Measurements from ENCODE around the gene ALDOB. TPM values are rescaled to one million over a fixed set of nuclear protein-coding genes. Genes with fewer than 3 reads are reported as not detected.
"Not testable (repeated sequence)": the region's sequence is repeated elsewhere in the genome, so short reads cannot be mapped to it uniquely, and the experiment has no call there.

The ALDOB gene
- total and polyA plus RNA-seq, 5 donors from 2014 or later: not detected

DNA sequence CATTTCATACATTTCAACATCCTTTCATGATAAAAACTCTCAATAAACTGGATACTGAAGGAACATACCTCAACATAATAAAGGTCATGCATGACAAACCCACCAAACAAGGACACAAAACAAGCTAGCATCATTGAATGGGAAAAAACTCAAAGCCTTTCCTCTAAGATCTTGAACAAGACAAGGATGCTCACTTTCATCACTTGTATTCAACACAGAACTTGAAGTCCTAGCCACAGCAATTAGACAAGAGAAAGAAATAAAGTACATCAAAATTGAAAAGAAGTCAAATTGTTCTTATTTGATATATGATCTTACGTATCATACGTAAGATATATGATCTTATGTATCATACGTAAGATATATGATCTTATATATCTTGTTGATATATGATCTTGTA is 42.4 kb downstream of the ALDOB start:
- Histone ChIP-seq H3K27me3 (ENCODE audit: control insufficient read depth, insufficient read depth, low read length) (no peaks in the 10 kb centered on the region), H3K4me3 (ENCODE audit: low read depth, low read length) (no peak overlapping the region), H3K36me3 (ENCODE audit: control insufficient read depth, insufficient read depth, low read length) (peaks cover 35% of the 10 kb centered on the region), H3K27ac (ENCODE audit: insufficient read depth, low read length, poor library complexity, severe bottlenecking) (no peak overlapping the region), H3K4me1 (ENCODE audit: control insufficient read depth, insufficient read depth, low read length, poor library complexity, severe bottlenecking) (peaks cover 19% of the 10 kb centered on the region), H3K9me3 (ENCODE audit: control insufficient read depth in 2 of 2, low read length in 2 of 2) (peaks cover 0 to 6% of the 10 kb centered on the region in 2 experiments)
- Mint-ChIP-seq H3K27ac (no peak overlapping the region), H3K4me3 (peak overlapping the region in 2 of 4 donors; percentile 41 to 57), H3K9me3 (peaks cover 0 to 24% (median 4%) of the 10 kb centered on the region in 7 donors), H3K27me3 (no peaks in the 10 kb centered on the region), H3K4me1 (peaks cover 49 to 73% (median 51%) of the 10 kb centered on the region in 4 donors), H3K36me3 (peaks cover 54% of the 10 kb centered on the region)
- ATAC-seq (ENCODE audit: low read depth in 2 of 2) (no peak), DNase-seq (no peak)

DNA sequence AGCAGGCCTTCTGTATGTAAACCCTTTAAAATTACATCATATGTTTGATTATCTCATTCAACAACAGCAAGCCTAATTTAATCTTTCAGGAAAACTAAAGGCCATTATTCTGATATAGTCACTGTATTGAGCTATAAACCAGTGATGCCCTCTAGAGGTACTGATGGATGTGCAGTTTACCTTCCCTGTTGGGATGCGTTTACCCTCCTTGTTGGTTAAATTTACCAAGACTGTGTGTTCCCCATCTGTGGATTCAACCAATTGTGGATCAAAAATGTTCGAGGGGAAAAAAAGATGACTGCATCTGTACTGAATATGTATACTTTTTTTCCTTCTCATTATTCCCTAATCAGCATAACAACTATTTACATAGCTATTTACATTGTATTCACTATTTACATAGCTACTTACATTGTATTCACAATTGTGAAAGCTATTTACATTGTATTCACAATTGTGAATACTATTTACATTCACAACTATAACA is 47.0 kb downstream of the ALDOB start:
- H3K9me3 ChIP-seq (ENCODE audit: control insufficient read depth in 2 of 2, low read length in 2 of 2): peaks cover 7 to 8% of the 10 kb centered on the region in 2 experiments
- peaks cover 16 to 32% (median 28%) of the 10 kb centered on the region in 4 donors for H3K4me1 Mint-ChIP-seq
- H3K9me3 Mint-ChIP-seq: peaks cover 0 to 28% (median 4%) of the 10 kb centered on the region in 7 donors
- peak overlapping the region; percentile 11 for H3K27ac ChIP-seq (ENCODE audit: insufficient read depth, low read length, poor library complexity, severe bottlenecking)
- DNase-seq: no peak
- no peaks in the 10 kb centered on the region for H3K27me3 Mint-ChIP-seq
- H3K27me3 ChIP-seq (ENCODE audit: control insufficient read depth, insufficient read depth, low read length): no peaks in the 10 kb centered on the region
- no peak overlapping the region for H3K4me3 ChIP-seq (ENCODE audit: low read depth, low read length)
- ATAC-seq (ENCODE audit: low read depth in 2 of 2): no peak
- H3K4me3 Mint-ChIP-seq: no peak overlapping the region
- no peak overlapping the region for H3K27ac Mint-ChIP-seq
- no peaks in the 10 kb centered on the region for H3K4me1 ChIP-seq (ENCODE audit: control insufficient read depth, insufficient read depth, low read length, poor library complexity, severe bottlenecking)
- H3K36me3 ChIP-seq (ENCODE audit: control insufficient read depth, insufficient read depth, low read length): peaks cover 23% of the 10 kb centered on the region
- peaks cover 39% of the 10 kb centered on the region for H3K36me3 Mint-ChIP-seq

DNA sequence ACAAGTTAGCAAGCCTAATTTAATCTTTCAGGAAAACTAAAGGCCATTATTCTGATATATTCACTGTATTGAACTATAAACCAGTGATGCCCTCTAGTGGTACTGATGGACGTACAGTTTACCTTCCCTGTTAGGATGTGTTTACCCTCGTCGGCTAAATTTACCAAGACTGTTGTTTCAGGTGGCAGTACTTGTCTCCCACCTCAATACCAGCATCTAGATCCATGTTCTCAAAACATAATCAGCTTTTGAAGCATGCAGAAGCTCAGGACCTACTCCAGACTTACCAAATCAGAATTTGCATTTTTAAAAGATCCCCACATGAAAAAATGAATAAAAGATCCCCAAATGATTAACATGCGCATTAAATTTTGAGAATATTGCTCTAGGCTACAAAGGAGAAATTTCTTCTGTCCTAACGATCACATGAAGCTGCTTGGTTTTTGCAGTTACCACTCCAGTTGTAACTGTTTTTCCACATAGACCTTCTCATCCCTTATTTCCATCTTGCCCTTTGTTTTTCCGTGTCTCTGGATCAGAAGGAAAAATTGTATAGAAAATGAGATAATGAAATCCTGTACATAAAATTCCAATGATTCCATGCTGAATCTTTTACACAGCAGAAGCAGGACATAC is 47.6 kb downstream of the ALDOB start:
- no peaks in the 10 kb centered on the region for H3K27me3 Mint-ChIP-seq
- H3K9me3 Mint-ChIP-seq: peaks cover 0 to 23% (median 4%) of the 10 kb centered on the region in 7 donors
- peak overlapping the region in 1 of 3 donors; percentile 48 for H3K27ac Mint-ChIP-seq
- H3K4me1 Mint-ChIP-seq: peaks cover 16 to 29% (median 27%) of the 10 kb centered on the region in 4 donors
- H3K4me3 ChIP-seq (ENCODE audit: low read depth, low read length): no peak overlapping the region
- H3K27ac ChIP-seq (ENCODE audit: insufficient read depth, low read length, poor library complexity, severe bottlenecking): peak overlapping the region; percentile 11
- H3K36me3 ChIP-seq (ENCODE audit: control insufficient read depth, insufficient read depth, low read length): peaks cover 23% of the 10 kb centered on the region
- H3K4me3 Mint-ChIP-seq: peak overlapping the region in 1 of 4 donors; percentile 39
- H3K9me3 ChIP-seq (ENCODE audit: control insufficient read depth in 2 of 2, low read length in 2 of 2): peaks cover 5 to 7% of the 10 kb centered on the region in 2 experiments
- DNase-seq (peak in 1 of 3 donors; percentile 46), ATAC-seq (ENCODE audit: low read depth in 2 of 2) (peak; percentile 67 to 75)
- H3K36me3 Mint-ChIP-seq: peaks cover 36% of the 10 kb centered on the region
- H3K4me1 ChIP-seq (ENCODE audit: control insufficient read depth, insufficient read depth, low read length, poor library complexity, severe bottlenecking): no peaks in the 10 kb centered on the region
- no peaks in the 10 kb centered on the region for H3K27me3 ChIP-seq (ENCODE audit: control insufficient read depth, insufficient read depth, low read length)

DNA sequence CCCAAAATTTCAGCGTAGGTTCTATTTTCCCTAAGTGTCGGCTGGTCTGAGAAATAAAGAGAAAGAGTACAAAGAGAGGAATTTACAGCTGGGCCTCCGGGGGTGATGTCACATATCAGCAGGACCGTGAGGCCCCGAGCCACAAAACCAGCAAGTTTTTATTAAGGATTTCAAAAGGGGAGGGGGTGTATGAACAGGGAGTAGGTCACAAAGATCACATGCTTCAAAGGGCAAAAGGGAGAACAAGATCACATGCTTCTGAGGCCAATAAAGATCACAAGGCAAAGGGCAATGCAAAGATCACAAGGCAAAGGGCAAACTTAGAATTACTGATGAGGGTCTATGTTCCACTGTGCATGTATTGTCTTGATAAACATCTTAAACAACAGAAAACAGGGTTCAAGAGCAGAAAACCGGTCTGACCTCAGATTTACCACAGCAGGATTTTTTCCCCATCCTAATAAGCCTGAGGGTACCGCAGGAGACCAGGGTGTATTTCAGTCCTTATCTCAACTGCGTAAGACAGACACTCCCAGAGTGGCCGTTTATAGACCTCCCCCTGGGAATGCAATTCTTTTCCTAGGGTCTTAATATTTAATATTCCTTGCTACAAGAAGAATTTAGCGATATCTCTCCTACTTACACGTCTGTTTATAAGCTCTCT is 50.6 kb downstream of the ALDOB start, which contains the start of gene BAAT:
BAAT (minus strand) TSS at position 134 of the 664 bp plus-strand sequence. CDS start 13,602 bp downstream, outside the sequence.
- H3K4me1 Mint-ChIP-seq; H3K27ac ChIP-seq (ENCODE audit: insufficient read depth, low read length, poor library complexity, severe bottlenecking); H3K4me1 ChIP-seq (ENCODE audit: control insufficient read depth, insufficient read depth, low read length, poor library complexity, severe bottlenecking); H3K27me3 Mint-ChIP-seq; H3K4me3 ChIP-seq (ENCODE audit: low read depth, low read length); ATAC-seq (ENCODE audit: low read depth in 2 of 2); DNase-seq; H3K4me3 Mint-ChIP-seq; H3K27ac Mint-ChIP-seq; H3K9me3 ChIP-seq (ENCODE audit: control insufficient read depth in 2 of 2, low read length in 2 of 2); H3K27me3 ChIP-seq (ENCODE audit: control insufficient read depth, insufficient read depth, low read length): not testable (repeated sequence)
- Mint-ChIP-seq H3K9me3 (peaks cover 0 to 11% (median 6%) of the 10 kb centered on the region in 7 donors), H3K36me3 (peaks cover 13% of the 10 kb centered on the region)
- H3K36me3 ChIP-seq (ENCODE audit: control insufficient read depth, insufficient read depth, low read length): peaks cover 11% of the 10 kb centered on the region

DNA sequence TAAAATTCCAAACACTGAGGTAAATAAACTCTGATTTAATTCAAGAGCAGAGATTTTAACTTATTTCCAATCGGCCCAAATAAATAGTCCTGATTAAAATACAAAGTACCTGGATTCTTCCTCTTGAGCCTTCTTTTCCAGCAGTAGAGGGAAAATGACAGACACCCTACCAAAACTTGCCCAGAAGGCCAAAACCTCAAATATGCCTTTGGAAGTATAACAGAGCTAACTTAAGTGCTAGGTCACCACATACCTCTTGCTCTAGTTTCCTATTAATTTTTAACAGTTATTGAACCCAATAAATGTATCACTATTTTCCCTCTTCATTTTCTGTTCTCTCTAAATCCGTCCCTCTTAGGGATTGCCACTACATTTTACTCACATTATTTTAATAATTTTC is 52.2 kb downstream of the ALDOB start:
- H3K27ac Mint-ChIP-seq: no peak overlapping the region
- DNase-seq: no peak
- no peaks in the 10 kb centered on the region for H3K4me1 ChIP-seq (ENCODE audit: control insufficient read depth, insufficient read depth, low read length, poor library complexity, severe bottlenecking)

DNA sequence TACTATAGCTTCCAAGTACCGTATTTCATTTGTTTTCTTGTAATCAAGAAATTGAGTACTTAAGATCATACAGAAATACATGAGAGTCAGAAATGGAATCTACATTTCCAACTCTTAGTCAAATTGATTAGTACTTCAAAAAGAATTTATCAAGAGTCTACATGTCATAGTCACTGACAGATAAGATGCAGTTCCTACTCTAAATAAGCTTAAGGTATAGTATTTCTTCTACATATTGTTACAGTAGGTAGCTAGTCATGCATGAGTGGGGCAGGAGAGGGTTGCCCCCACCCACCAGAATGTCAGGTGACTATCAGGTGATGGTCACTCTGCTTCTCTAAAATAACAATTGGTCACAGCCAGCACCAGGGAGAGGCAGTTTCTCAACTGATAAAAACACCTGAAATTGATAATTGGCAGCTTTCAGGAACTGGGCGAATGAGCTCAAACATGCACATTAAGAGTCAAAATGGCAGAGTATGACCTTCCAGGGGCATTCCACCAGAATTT is 53.7 kb downstream of the ALDOB start:
- Histone ChIP-seq H3K4me3 (ENCODE audit: low read depth, low read length) (no peak overlapping the region), H3K36me3 (ENCODE audit: control insufficient read depth, insufficient read depth, low read length) (no peaks in the 10 kb centered on the region), H3K27ac (ENCODE audit: insufficient read depth, low read length, poor library complexity, severe bottlenecking) (no peak overlapping the region), H3K9me3 (ENCODE audit: control insufficient read depth in 2 of 2, low read length in 2 of 2) (peaks cover 3 to 7% of the 10 kb centered on the region in 2 experiments), H3K27me3 (ENCODE audit: control insufficient read depth, insufficient read depth, low read length) (no peaks in the 10 kb centered on the region), H3K4me1 (ENCODE audit: control insufficient read depth, insufficient read depth, low read length, poor library complexity, severe bottlenecking) (no peaks in the 10 kb centered on the region)
- ATAC-seq (ENCODE audit: low read depth in 2 of 2) (no peak), DNase-seq (no peak)
- Mint-ChIP-seq H3K4me3 (no peak overlapping the region), H3K4me1 (no peaks in the 10 kb centered on the region), H3K27me3 (peaks cover 9% of the 10 kb centered on the region), H3K9me3 (peaks cover 1 to 11% (median 7%) of the 10 kb centered on the region in 7 donors), H3K36me3 (no peaks in the 10 kb centered on the region), H3K27ac (no peak overlapping the region)

More for the DNA sequence above, 52.2 kb downstream of the ALDOB start:
- Histone ChIP-seq H3K36me3 (ENCODE audit: control insufficient read depth, insufficient read depth, low read length) (peaks cover 1% of the 10 kb centered on the region), H3K4me3 (ENCODE audit: low read depth, low read length) (no peak overlapping the region), H3K27ac (ENCODE audit: insufficient read depth, low read length, poor library complexity, severe bottlenecking) (no peak overlapping the region), H3K27me3 (ENCODE audit: control insufficient read depth, insufficient read depth, low read length) (no peaks in the 10 kb centered on the region), H3K9me3 (ENCODE audit: control insufficient read depth in 2 of 2, low read length in 2 of 2) (peaks cover 3 to 7% of the 10 kb centered on the region in 2 experiments)
- Mint-ChIP-seq H3K4me3 (no peak overlapping the region), H3K27me3 (peaks cover 2% of the 10 kb centered on the region), H3K36me3 (peaks cover 6% of the 10 kb centered on the region), H3K9me3 (peaks cover under 1 to 11% (median 6%) of the 10 kb centered on the region in 7 donors), H3K4me1 (peaks cover 0 to 7% (median 4%) of the 10 kb centered on the region in 4 donors)
- no peak for ATAC-seq (ENCODE audit: low read depth in 2 of 2)

DNA sequence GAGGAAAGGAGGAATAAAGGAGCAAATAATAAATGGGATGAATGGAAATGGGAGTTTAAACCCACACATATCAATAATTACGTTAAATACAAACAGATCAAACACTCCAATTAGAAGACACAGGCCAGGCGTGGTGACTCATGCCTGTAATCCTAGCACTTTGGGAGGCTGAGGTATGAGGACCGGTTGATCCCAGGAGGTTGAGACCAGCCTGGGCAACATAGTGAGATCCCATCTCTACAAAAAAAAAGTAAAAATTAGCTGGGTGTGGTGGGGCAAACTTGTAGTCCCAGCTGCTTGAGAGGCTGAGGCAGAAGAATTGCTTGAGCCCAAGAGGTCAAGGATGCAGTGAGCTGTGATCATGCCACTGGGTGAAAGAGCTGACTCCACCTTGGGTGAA is 54.5 kb downstream of the ALDOB start:
- H3K4me1 Mint-ChIP-seq: no peaks in the 10 kb centered on the region
- no peak overlapping the region for H3K4me3 Mint-ChIP-seq
- H3K4me3 ChIP-seq (ENCODE audit: low read depth, low read length): no peak overlapping the region
- H3K27ac Mint-ChIP-seq: no peak overlapping the region
- H3K9me3 Mint-ChIP-seq: peaks cover 1 to 11% (median 7%) of the 10 kb centered on the region in 7 donors
- no peaks in the 10 kb centered on the region for H3K36me3 ChIP-seq (ENCODE audit: control insufficient read depth, insufficient read depth, low read length)
- DNase-seq (no peak), ATAC-seq (ENCODE audit: low read depth in 2 of 2) (no peak)
- no peak overlapping the region for H3K27ac ChIP-seq (ENCODE audit: insufficient read depth, low read length, poor library complexity, severe bottlenecking)
- peaks cover 3 to 7% of the 10 kb centered on the region in 2 experiments for H3K9me3 ChIP-seq (ENCODE audit: control insufficient read depth in 2 of 2, low read length in 2 of 2)
- H3K36me3 Mint-ChIP-seq: no peaks in the 10 kb centered on the region
- peaks cover 9% of the 10 kb centered on the region for H3K27me3 Mint-ChIP-seq
- H3K27me3 ChIP-seq (ENCODE audit: control insufficient read depth, insufficient read depth, low read length): no peaks in the 10 kb centered on the region
- H3K4me1 ChIP-seq (ENCODE audit: control insufficient read depth, insufficient read depth, low read length, poor library complexity, severe bottlenecking): no peaks in the 10 kb centered on the region

Measured in CD4-positive, CD25-positive, alpha-beta regulatory T cell (primary cell).